Bone marrow (tissue), 2 donors: ENCODE data around the gene RPS5.
"Not testable (repeated sequence)": the region's sequence is repeated elsewhere in the genome, so short reads cannot be mapped to it uniquely, and the experiment has no call there.

Experiments used
- DNase-seq, 2 donors: peaks; one replicate each; lab custom pipeline; 2025; lab: John Stamatoyannopoulos, UW

The RPS5 gene

GRCh38 chr19:58356766-58357480, 30.1 kb upstream of the RPS5 start:
- DNase-seq, result no peak

GRCh38 chr19:58357481-58358145, 29.5 kb upstream of the RPS5 start:
- DNase-seq, result no peak

GRCh38 chr19:58361900-58362271, 25.2 kb upstream of the RPS5 start:
- no peak for DNase-seq

- peak; percentile 83 to 87 for DNase-seq
Measured at GRCh38 chr19:58362272-58362994, 24.6 kb upstream of the RPS5 start, which contains the start of gene ZNF497. Gene ZNF497 (minus strand): TSS chr19:58362751. CDS start chr19:58357635, 5,116 bp downstream.

- peak in 1 of 2 donors; percentile 70 for DNase-seq
Measured at GRCh38 chr19:58364146-58364545, 22.9 kb upstream of the RPS5 start.

- no peak for DNase-seq
Measured at GRCh38 chr19:58366585-58367430, 20.3 kb upstream of the RPS5 start.

GRCh38 chr19:58367698-58368454, 19.2 kb upstream of the RPS5 start:
- DNase-seq, result no peak

- DNase-seq, result no peak
Measured at GRCh38 chr19:58368561-58369360, 18.3 kb upstream of the RPS5 start.

- no peak for DNase-seq
Measured at GRCh38 chr19:58372311-58373133, 14.5 kb upstream of the RPS5 start.

- no peak for DNase-seq
Measured at GRCh38 chr19:58374200-58374599, 12.9 kb upstream of the RPS5 start.

- DNase-seq, result not testable (repeated sequence)
Measured at GRCh38 chr19:58376724-58377123, 10.3 kb upstream of the RPS5 start.

- no peak for DNase-seq
Measured at GRCh38 chr19:58379246-58379645, 7.8 kb upstream of the RPS5 start.

- DNase-seq, result peak in 1 of 2 donors; percentile 13
Measured at GRCh38 chr19:58380037-58380661, 6.9 kb upstream of the RPS5 start.

GRCh38 chr19:58380662-58381459, 6.2 kb upstream of the RPS5 start, which contains the start of gene ZNF837:
Gene ZNF837 (minus strand): TSS chr19:58381030. CDS start chr19:58369332, 11,698 bp downstream.
- peak; percentile 99 for DNase-seq

GRCh38 chr19:58381460-58382212, 5.4 kb upstream of the RPS5 start:
- no peak for DNase-seq

- DNase-seq, result no peak
Measured at GRCh38 chr19:58382997-58383603, 4.0 kb upstream of the RPS5 start.
